Sigmoid colon (tissue), 7 donors: ENCODE results near the gene SHC3. TPM values are rescaled to one million over a fixed set of nuclear protein-coding genes. Genes with fewer than 3 reads are reported as not detected.

Source experiments
- DNase-seq: peaks from one replicate; pipeline ENCODE4 v3.0.0-alpha.2; 2019
- H3K27ac ChIP-seq, 4 donors: fragments of 200-600 bp; sonication (generic); one replicate each; pipeline ENCODE4 v1.5.1; 2016 to 2019; ENCODE audit warnings: mild to moderate bottlenecking in 1 of 4
- H3K27me3 ChIP-seq, 3 donors: fragments of 200-600 bp; sonication (generic); one replicate each; pipeline ENCODE4 v1.5.1; 2019; ENCODE audit warnings: mild to moderate bottlenecking in 1 of 3
- H3K36me3 ChIP-seq, 4 donors: fragments of 200-600 bp; sonication (generic); one replicate each; pipeline ENCODE4 v1.5.1; 2016 to 2019
- H3K4me1 ChIP-seq, 4 donors: fragments of 200-600 bp; sonication (generic); one replicate each; pipeline ENCODE4 v1.5.1; 2017 to 2019
- H3K4me3 ChIP-seq, 4 donors: fragments of 200-600 bp; sonication (generic); one replicate each; pipeline ENCODE4 v1.5.1; 2017 to 2019; ENCODE audit warnings: mild to moderate bottlenecking in 2 of 4, moderate library complexity in 1 of 4
- H3K9me3 ChIP-seq, 4 donors: fragments of 200-600 bp in 3 of 4; sonication (generic) in 3 of 4; one replicate each; pipeline versions ENCODE4 v1.5.1 to v1.6.1; 2013 to 2019
- EP300 ChIP-seq, 4 donors: sonication (generic); formaldehyde crosslinking; IDR thresholded peaks; one replicate each; pipeline ENCODE4 v1.6.1; 2017; ENCODE audit warnings: antibody characterized with exemption in 4 of 4
- POLR2A ChIP-seq, 2 donors: fragments of 450-650 bp; IDR thresholded peaks; one replicate each; pipeline ENCODE4 v1.6.1; 2016; ENCODE audit warnings: antibody characterized with exemption in 2 of 2, mild to moderate bottlenecking in 2 of 2, moderate library complexity in 2 of 2
- POLR2AphosphoS5 ChIP-seq, 4 donors: sonication (generic); formaldehyde crosslinking; IDR thresholded peaks; one replicate each; pipeline ENCODE4 v1.6.1; 2017; ENCODE audit warnings: antibody characterized with exemption in 4 of 4
- WGBS, 2 donors: extraction: QIAGEN DNeasy Blood & Tissue Kit; methylation state at CpG; one replicate each; pipeline ENCODE4 v1.1.7; 2013; 5-methylcytosine and 5-hydroxymethylcytosine counted together
- intact Hi-C: fragments of 100-400 bp; cut with DNase I; formaldehyde crosslinking; loops from one replicate; pipeline ENCODE4 v1.15.1; 2023
- polyA plus RNA-seq, 3 donors: library from polyadenylated mRNA; stranded (reverse); fragments of 200-250 nt; gene quantifications; one replicate each; pipeline ENCODE4 v1.2.3, GENCODE V29; 2013
- total RNA-seq, 4 donors: library from RNA; depleted of rRNA; stranded (reverse); fragments of >200 nt; gene quantifications; one replicate each; pipeline ENCODE4 v1.1.0, GENCODE V29; 2016
- TF ChIP-seq, protein P1 (sequence below), 4 experiments: fragments of 450-650 bp in 3 of 4; fragments of 200-600 bp in 1 of 4; IDR thresholded peaks; one replicate each; pipeline ENCODE4 v1.5.1; 2016 to 2019; ENCODE audit warnings: antibody characterized with exemption in 4 of 4, mild to moderate bottlenecking in 3 of 4, moderate library complexity in 2 of 4
- donor health status: healthy with polysubstance abuse.
- donor health status: Bipolar disorder and iron deficiency.
- donor health status: healthy.

The SHC3 gene
- total and polyA plus RNA-seq, 7 donors, result 0.32 to 14.7 (median 2.1) TPM; not detected in 1

GRCh38 chr9:89165341-89165740 is 13.3 kb downstream of the SHC3 start:
- no peak for DNase-seq
- intact Hi-C loops, result no loop called here
- Histone ChIP-seq H3K9me3 (no peaks in the 10 kb centered on the region), H3K27me3 (peaks cover 0 to 4% (median 0%) of the 10 kb centered on the region in 3 donors), H3K4me3 (no peak overlapping the region), H3K27ac (no peak overlapping the region), H3K4me1 (no peaks in the 10 kb centered on the region), H3K36me3 (no peaks in the 10 kb centered on the region)
- no peak for TF ChIP-seq POLR2AphosphoS5 (IDR thresholded peaks at IDR 0.05)
- TF ChIP-seq, protein P1, sequence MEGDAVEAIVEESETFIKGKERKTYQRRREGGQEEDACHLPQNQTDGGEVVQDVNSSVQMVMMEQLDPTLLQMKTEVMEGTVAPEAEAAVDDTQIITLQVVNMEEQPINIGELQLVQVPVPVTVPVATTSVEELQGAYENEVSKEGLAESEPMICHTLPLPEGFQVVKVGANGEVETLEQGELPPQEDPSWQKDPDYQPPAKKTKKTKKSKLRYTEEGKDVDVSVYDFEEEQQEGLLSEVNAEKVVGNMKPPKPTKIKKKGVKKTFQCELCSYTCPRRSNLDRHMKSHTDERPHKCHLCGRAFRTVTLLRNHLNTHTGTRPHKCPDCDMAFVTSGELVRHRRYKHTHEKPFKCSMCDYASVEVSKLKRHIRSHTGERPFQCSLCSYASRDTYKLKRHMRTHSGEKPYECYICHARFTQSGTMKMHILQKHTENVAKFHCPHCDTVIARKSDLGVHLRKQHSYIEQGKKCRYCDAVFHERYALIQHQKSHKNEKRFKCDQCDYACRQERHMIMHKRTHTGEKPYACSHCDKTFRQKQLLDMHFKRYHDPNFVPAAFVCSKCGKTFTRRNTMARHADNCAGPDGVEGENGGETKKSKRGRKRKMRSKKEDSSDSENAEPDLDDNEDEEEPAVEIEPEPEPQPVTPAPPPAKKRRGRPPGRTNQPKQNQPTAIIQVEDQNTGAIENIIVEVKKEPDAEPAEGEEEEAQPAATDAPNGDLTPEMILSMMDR (IDR thresholded peaks at IDR 0.05), result no peak
- no peak for TF ChIP-seq EP300 (IDR thresholded peaks at IDR 0.05)
- no peak for TF ChIP-seq POLR2A (IDR thresholded peaks at IDR 0.05)

GRCh38 chr9:89161221-89161620 is 17.4 kb downstream of the SHC3 start:
- H3K36me3 ChIP-seq, result no peaks in the 10 kb centered on the region
- no peak for TF ChIP-seq POLR2A (IDR thresholded peaks at IDR 0.05)
- no peak for TF ChIP-seq POLR2AphosphoS5 (IDR thresholded peaks at IDR 0.05)
- TF ChIP-seq EP300 (IDR thresholded peaks at IDR 0.05), result no peak
- TF ChIP-seq, protein P1 (IDR thresholded peaks at IDR 0.05), result no peak
- no peak for DNase-seq
- 88 to 89% methylated on average over 8 of the region's 8 CpGs for WGBS, 2 donors
- no peak overlapping the region for H3K4me3 ChIP-seq
- no peaks in the 10 kb centered on the region for H3K9me3 ChIP-seq
- intact Hi-C loops, result no loop called here
- no peaks in the 10 kb centered on the region for H3K4me1 ChIP-seq
- H3K27me3 ChIP-seq, result peaks cover 0 to 4% (median 0%) of the 10 kb centered on the region in 3 donors
- H3K27ac ChIP-seq, result no peak overlapping the region

- H3K27ac ChIP-seq, result no peak overlapping the region
- intact Hi-C loops, result no loop called here
- no peaks in the 10 kb centered on the region for H3K4me1 ChIP-seq
- no peak for DNase-seq
- no peaks in the 10 kb centered on the region for H3K9me3 ChIP-seq
- TF ChIP-seq, protein P1 (IDR thresholded peaks at IDR 0.05), result no peak
- TF ChIP-seq EP300 (IDR thresholded peaks at IDR 0.05) (no peak), POLR2AphosphoS5 (IDR thresholded peaks at IDR 0.05) (no peak), POLR2A (IDR thresholded peaks at IDR 0.05) (no peak)
- H3K27me3 ChIP-seq, result peaks cover 0 to 4% (median 0%) of the 10 kb centered on the region in 3 donors
- H3K36me3 ChIP-seq, result no peaks in the 10 kb centered on the region
- WGBS, 2 donors, result 79 to 85% methylated on average over 5 of the region's 5 CpGs
- no peak overlapping the region for H3K4me3 ChIP-seq
These were observed 17.8 kb downstream of the SHC3 start for GRCh38 chr9:89160806-89161205.

GRCh38 chr9:89154651-89155336 is 23.8 kb downstream of the SHC3 start:
- no peak for DNase-seq

More at GRCh38 chr9:89154651-89155336, 23.8 kb downstream of the SHC3 start:
- Histone ChIP-seq H3K4me3 (no peak overlapping the region), H3K27ac (no peak overlapping the region), H3K9me3 (no peaks in the 10 kb centered on the region), H3K27me3 (no peaks in the 10 kb centered on the region), H3K4me1 (no peaks in the 10 kb centered on the region), H3K36me3 (no peaks in the 10 kb centered on the region)
- no peak for TF ChIP-seq POLR2A (IDR thresholded peaks at IDR 0.05)
- TF ChIP-seq, protein P1 (IDR thresholded peaks at IDR 0.05), result no peak
- TF ChIP-seq EP300 (IDR thresholded peaks at IDR 0.05), result no peak
- no peak for TF ChIP-seq POLR2AphosphoS5 (IDR thresholded peaks at IDR 0.05)
- intact Hi-C loops, result no loop called here
- WGBS, 2 donors, result 69 to 84% methylated on average over 14 of the region's 14 CpGs
